BE2C (cell line): ENCODE measurements around the gene SLC2A6.
A peak's percentile ranks its signal among the peaks of the same experiment; 100 is the strongest.

Source experiments
- DNase-seq: peaks from one replicate; pipeline ENCODE4 v3.0.0-alpha.2; 2020
- H3K27me3 ChIP-seq: fragments of 250-450 bp; sonication (Bioruptor Pico); 2 replicates; pipeline ENCODE4 v1.5.1; 2020; ENCODE audit warnings: mild to moderate bottlenecking
- H3K36me3 ChIP-seq: fragments of 250-450 bp; sonication (Bioruptor Pico); 2 replicates; pipeline ENCODE4 v1.5.1; 2020; ENCODE audit warnings: mild to moderate bottlenecking
- H3K4me1 ChIP-seq: fragments of 250-450 bp; sonication (Bioruptor Pico); 2 replicates; pipeline ENCODE4 v1.5.1; 2020
- H3K4me3 ChIP-seq: 2 replicates; pipeline ENCODE4 v1.5.1; 2011; ENCODE audit warnings: low read depth, low read length
- H3K9me3 ChIP-seq: fragments of 250-450 bp; sonication (Bioruptor Pico); 2 replicates; pipeline ENCODE4 v1.5.1; 2020
- TF ChIP-seq, protein P1 (sequence below): IDR thresholded peaks from 2 replicates; pipeline ENCODE4 v1.5.1; 2012; ENCODE audit warnings: mild to moderate bottlenecking, low read depth, low read length

Gene SLC2A6

DNA sequence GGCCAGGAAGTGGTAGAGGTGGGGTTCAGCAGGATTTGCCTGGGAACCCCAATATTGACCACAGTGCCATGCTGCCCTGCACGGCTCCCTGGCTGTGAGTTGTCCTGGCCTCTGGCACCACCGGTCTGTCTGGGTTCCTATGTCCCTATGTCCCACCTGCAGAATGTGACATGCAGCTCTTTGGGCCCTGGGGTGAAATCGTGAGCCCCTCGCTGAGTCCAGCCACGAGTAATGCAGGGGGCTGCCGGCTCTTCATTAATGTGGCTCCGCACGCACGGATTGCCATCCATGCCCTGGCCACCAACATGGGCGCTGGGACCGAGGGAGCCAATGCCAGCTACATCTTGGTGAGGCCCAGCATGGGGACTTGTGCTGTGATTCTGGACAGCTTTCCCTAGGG lies 21.2 kb downstream of the SLC2A6 start:
- Histone ChIP-seq H3K36me3 (no peaks in the 10 kb centered on the region), H3K4me3 (no peak overlapping the region), H3K9me3 (no peaks in the 10 kb centered on the region), H3K4me1 (peaks cover 8% of the 10 kb centered on the region; the same call in 1 of the 2 replicates), H3K27me3 (no peaks in the 10 kb centered on the region)
- DNase-seq, result no peak
- TF ChIP-seq, protein P1, sequence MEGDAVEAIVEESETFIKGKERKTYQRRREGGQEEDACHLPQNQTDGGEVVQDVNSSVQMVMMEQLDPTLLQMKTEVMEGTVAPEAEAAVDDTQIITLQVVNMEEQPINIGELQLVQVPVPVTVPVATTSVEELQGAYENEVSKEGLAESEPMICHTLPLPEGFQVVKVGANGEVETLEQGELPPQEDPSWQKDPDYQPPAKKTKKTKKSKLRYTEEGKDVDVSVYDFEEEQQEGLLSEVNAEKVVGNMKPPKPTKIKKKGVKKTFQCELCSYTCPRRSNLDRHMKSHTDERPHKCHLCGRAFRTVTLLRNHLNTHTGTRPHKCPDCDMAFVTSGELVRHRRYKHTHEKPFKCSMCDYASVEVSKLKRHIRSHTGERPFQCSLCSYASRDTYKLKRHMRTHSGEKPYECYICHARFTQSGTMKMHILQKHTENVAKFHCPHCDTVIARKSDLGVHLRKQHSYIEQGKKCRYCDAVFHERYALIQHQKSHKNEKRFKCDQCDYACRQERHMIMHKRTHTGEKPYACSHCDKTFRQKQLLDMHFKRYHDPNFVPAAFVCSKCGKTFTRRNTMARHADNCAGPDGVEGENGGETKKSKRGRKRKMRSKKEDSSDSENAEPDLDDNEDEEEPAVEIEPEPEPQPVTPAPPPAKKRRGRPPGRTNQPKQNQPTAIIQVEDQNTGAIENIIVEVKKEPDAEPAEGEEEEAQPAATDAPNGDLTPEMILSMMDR, result no peak

DNA sequence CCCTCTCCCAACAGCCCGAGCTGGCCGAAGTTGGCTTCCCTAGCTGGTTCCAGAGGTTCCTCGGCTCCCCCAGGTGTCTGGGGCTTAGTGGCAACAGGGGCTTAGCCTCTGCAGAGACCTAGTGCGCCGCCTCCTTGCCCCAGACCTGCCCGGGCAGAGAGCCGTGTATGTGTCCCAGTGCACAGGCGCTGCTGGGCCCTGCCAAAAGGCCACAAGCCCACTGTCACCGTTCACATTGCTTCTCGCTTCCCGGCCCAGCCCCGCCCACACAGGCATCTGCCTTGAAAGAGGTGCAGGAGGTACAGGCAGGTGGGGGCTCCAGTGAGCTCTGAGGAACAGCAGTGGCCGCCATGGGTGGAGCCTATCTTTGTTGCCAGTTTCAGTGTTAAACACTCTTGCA lies 21.7 kb downstream of the SLC2A6 start:
- H3K4me1 ChIP-seq, result peaks cover 8% of the 10 kb centered on the region; the same call in 1 of the 2 replicates
- no peak for DNase-seq
- TF ChIP-seq, protein P1, result no peak
- no peaks in the 10 kb centered on the region for H3K27me3 ChIP-seq
- no peak overlapping the region for H3K4me3 ChIP-seq
- H3K36me3 ChIP-seq, result no peaks in the 10 kb centered on the region
- H3K9me3 ChIP-seq, result no peaks in the 10 kb centered on the region

DNA sequence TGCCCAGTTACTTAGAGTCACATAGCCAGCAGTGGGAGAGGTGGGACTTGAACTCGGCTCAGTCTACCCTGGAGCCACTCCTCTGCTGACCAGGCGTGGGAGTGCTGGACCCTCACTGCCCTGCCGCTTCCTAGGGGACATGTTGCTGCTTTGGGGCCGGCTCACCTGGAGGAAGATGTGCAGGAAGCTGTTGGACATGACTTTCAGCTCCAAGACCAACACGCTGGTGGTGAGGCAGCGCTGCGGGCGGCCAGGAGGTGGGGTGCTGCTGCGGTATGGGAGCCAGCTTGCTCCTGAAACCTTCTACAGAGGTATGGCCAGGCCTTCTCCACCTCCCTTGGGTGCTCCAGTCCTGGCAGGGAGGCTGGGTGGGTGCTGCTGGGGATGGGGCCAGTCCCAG lies 22.5 kb downstream of the SLC2A6 start:
- TF ChIP-seq, protein P1, result peak; percentile 23; the same call in 1 of the 2 replicates
- no peaks in the 10 kb centered on the region for H3K36me3 ChIP-seq
- H3K4me3 ChIP-seq, result no peak overlapping the region
- H3K4me1 ChIP-seq, result peaks cover 8% of the 10 kb centered on the region; the same call in 1 of the 2 replicates
- H3K27me3 ChIP-seq, result no peaks in the 10 kb centered on the region
- no peaks in the 10 kb centered on the region for H3K9me3 ChIP-seq
- no peak for DNase-seq

DNA sequence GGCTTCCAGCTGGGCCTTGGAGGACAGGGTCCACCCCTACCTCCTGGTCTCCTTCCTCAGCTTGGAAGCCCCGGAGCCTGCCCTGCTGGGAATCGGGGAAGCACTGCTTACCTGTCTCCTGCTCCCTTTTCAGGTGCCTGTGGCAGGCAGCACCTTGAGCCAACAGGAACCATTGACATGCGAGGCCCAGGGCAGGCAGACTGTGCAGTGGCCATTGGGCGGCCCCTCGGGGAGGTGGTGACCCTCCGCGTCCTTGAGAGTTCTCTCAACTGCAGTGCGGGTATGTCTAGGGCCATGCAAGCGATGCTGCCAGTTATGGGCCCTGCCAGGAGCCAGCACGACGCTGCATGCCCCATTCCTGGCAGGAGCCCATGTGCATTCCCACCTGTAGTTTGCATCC lies 23.0 kb downstream of the SLC2A6 start:
- Histone ChIP-seq H3K4me1 (peaks cover 8% of the 10 kb centered on the region; the same call in 1 of the 2 replicates), H3K36me3 (no peaks in the 10 kb centered on the region), H3K27me3 (no peaks in the 10 kb centered on the region), H3K9me3 (no peaks in the 10 kb centered on the region), H3K4me3 (no peak overlapping the region)
- DNase-seq, result no peak
- TF ChIP-seq, protein P1, result no peak

DNA sequence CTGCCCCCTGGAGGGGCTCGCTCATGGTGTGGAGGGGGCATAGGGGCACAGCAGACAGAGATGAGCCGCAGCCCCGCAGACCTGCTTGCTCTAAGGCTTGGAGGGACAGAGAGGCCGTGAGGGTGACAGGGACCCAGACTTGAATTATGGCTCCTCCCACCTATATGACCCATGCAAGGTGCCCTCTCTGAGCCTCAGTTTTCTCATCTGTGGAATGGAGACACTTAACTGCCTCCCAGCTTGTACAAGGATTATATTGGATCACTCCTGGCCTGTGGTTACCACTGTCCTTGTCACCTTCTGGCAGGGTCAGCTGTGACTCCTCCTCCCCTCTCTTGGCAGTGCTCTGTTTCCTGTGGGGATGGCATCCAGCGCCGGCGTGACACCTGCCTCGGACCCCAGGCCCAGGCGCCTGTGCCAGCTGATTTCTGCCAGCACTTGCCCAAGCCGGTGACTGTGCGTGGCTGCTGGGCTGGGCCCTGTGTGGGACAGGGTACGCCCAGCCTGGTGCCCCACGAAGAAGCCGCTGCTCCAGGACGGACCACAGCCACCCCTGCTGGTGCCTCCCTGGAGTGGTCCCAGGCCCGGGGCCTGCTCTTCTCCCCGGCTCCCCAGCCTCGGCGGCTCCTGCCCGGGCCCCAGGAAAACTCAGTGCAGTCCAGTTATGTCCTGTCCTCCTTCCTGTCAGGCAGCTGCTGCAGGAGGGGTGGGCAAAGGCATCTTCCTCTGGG lies 23.8 kb downstream of the SLC2A6 start:
- TF ChIP-seq, protein P1, result no peak
- Histone ChIP-seq H3K36me3 (no peaks in the 10 kb centered on the region), H3K4me3 (no peak overlapping the region), H3K4me1 (0 out of 2 replicates have a peak, but pooled peaks cover 3% of the 10 kb centered on the region), H3K9me3 (no peaks in the 10 kb centered on the region), H3K27me3 (no peaks in the 10 kb centered on the region)
- no peak for DNase-seq

DNA sequence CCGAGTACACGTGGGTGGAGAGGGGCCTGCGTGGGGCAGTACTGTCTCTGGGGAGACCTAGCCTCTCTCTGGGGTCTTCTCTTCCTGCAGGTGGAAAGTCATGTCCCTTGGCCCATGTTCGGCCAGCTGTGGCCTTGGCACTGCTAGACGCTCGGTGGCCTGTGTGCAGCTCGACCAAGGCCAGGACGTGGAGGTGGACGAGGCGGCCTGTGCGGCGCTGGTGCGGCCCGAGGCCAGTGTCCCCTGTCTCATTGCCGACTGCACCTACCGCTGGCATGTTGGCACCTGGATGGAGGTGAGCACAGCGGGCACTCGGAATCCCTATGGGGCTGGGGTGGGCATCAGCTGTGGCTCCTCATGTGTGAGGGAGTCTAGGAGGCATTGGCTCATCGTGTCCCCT lies 24.6 kb downstream of the SLC2A6 start:
- Histone ChIP-seq H3K36me3 (no peaks in the 10 kb centered on the region), H3K4me3 (no peak overlapping the region), H3K4me1 (0 out of 2 replicates have a peak, but pooled peaks cover 3% of the 10 kb centered on the region), H3K27me3 (no peaks in the 10 kb centered on the region), H3K9me3 (no peaks in the 10 kb centered on the region)
- TF ChIP-seq, protein P1, result no peak
- DNase-seq, result no peak
